Spleen (tissue), 11 donors: Measurements from ENCODE around the gene ZNF646. TPM values are rescaled to one million over a fixed set of nuclear protein-coding genes. Genes with fewer than 3 reads are reported as not detected.

ENCODE experiments used
- DNase-seq: peaks from one replicate; pipeline ENCODE4 v3.0.0-alpha.2; 2020
- H3K27ac ChIP-seq, 8 donors: fragments of 200-600 bp; sonication (generic) in 7 of 8; 1 replicate in 4 of 8; 2 replicates in 4 of 8; pipeline versions ENCODE4 v1.5.0 to v1.8.0; 2016 to 2021; ENCODE audit warnings: inconsistent platforms in 4 of 8, mild to moderate bottlenecking in 4 of 8, moderate library complexity in 1 of 8
- H3K27me3 ChIP-seq, 7 donors: fragments of 200-600 bp; sonication (generic) in 6 of 7; replicated peaks in 1 of 7; 1 replicate in 4 of 7; 2 replicates in 3 of 7; pipeline versions ENCODE4 v1.5.0 to v1.8.0; 2016 to 2021; ENCODE audit warnings: inconsistent platforms in 3 of 7, mild to moderate bottlenecking in 1 of 7
- H3K36me3 ChIP-seq, 6 donors: fragments of 200-600 bp; sonication (generic) in 5 of 6; 1 replicate in 4 of 6; 2 replicates in 2 of 6; pipeline versions ENCODE4 v1.5.0 to v1.8.0; 2016 to 2021; ENCODE audit warnings: inconsistent platforms in 2 of 6
- H3K4me1 ChIP-seq, 6 donors: fragments of 200-600 bp; sonication (generic) in 5 of 6; 1 replicate in 3 of 6; 2 replicates in 3 of 6; pipeline versions ENCODE4 v1.5.0 to v1.8.0; 2016 to 2021; ENCODE audit warnings: inconsistent platforms in 3 of 6
- H3K4me3 ChIP-seq, 8 donors: fragments of 200-600 bp; sonication (generic) in 7 of 8; 1 replicate in 4 of 8; 2 replicates in 4 of 8; pipeline versions ENCODE4 v1.5.0 to v1.8.0; 2016 to 2021; ENCODE audit warnings: inconsistent platforms in 4 of 8, mild to moderate bottlenecking in 4 of 8, moderate library complexity in 2 of 8
- H3K9me3 ChIP-seq, 8 donors: fragments of 200-600 bp; sonication (generic) in 7 of 8; 1 replicate in 4 of 8; 2 replicates in 4 of 8; pipeline versions ENCODE4 v1.5.0 to v1.8.0; 2016 to 2021; ENCODE audit warnings: inconsistent platforms in 4 of 8
- POLR2A ChIP-seq, 3 donors: fragments of 450-650 bp; IDR thresholded peaks; one replicate each; pipeline ENCODE4 v1.5.1; 2017; ENCODE audit warnings: antibody characterized with exemption in 3 of 3, mild to moderate bottlenecking in 1 of 3
- POLR2AphosphoS5 ChIP-seq, 3 donors: sonication (generic); formaldehyde crosslinking; IDR thresholded peaks; one replicate each; pipeline ENCODE4 v1.5.1; 2017; ENCODE audit warnings: antibody characterized with exemption in 3 of 3
- WGBS, 5 donors: extraction: QIAGEN DNeasy Blood & Tissue Kit in 3 of 5; methylation state at CpG; one replicate each; pipeline versions ENCODE4 v1.1.5 to v1.1.7; 2013 to 2018; 5-methylcytosine and 5-hydroxymethylcytosine counted together
- intact Hi-C: fragments of 100-400 bp; cut with DNase I; formaldehyde crosslinking; loops from one replicate; pipeline ENCODE4 v1.15.0; 2023; ENCODE audit warnings: low total_unique reads
- polyA plus RNA-seq, 3 donors: library from polyadenylated mRNA; stranded (reverse); fragments of 200-250 nt; gene quantifications; one replicate each; pipeline ENCODE4 v1.2.1, GENCODE V29; 2013
- total RNA-seq, 7 donors: library from RNA; depleted of rRNA in 3 of 7; stranded (reverse); fragments of >200 nt in 3 of 7; fragmentation: NEBNext Ultra II Directional in 4 of 7; extraction: Animal tissue kit (Norgen Biotek cat#: 25700) in 4 of 7; gene quantifications; one replicate each; pipeline versions ENCODE4 v1.1.0 to v1.2.1, GENCODE V29; 2016 to 2021
- TF ChIP-seq, protein P1 (sequence below), 11 experiments: fragments of 200-600 bp in 7 of 11; fragments of 450-650 bp in 4 of 11; sonication (generic) in 4 of 11; IDR thresholded peaks in 8 of 11; conservative IDR thresholded peaks in 3 of 11; 1 replicate in 7 of 11; 2 replicates in 4 of 11; pipeline versions ENCODE4 v1.4.0 to v1.8.0; 2016 to 2021; ENCODE audit warnings: antibody characterized with exemption in 11 of 11, inconsistent platforms in 4 of 11, mild to moderate bottlenecking in 1 of 11
- donor health status: healthy with polysubstance abuse.
- donor health status: DM: no; HTN: no; CAD: no; lungs with moderate emphysema.
- donor health status: DM: no; HTN: no; CAD: no.
- donor health status: Bipolar disorder and iron deficiency.
- donor health status: healthy.
- donor health status: DM: no; HTN: no; CAD: no.
- donor health status: DM: yes; HTN: yes; CAD: no.

The ZNF646 gene
- total and polyA plus RNA-seq, 10 donors = 3.2 to 28.4 (median 24.4) TPM

DNA sequence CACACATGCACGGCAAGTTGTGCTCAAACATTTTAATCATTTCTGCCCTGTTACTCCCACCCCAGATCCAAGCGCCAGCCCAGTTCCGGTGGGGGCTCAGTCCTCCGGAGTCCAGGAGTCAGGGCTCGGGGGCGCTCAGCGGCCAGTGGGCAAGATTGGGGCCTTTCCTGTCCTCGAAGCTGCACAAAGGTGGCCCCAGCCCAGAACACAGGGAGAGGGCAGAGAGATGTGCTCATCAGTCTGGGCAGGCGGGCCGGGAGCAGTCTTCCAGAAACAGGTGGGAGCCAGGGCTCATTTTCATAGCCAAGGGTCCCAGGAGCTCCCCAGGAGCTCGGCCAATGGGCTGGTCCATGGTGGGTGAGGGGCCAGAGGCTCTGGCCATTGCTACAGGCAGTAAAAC lies 57.2 kb downstream of the ZNF646 start:
- peaks cover 0 to 70% (median 30%) of the 10 kb centered on the region in 6 donors for H3K4me1 ChIP-seq
- peaks cover 0 to 71% (median 53%) of the 10 kb centered on the region in 6 donors for H3K36me3 ChIP-seq
- H3K27me3 ChIP-seq = no peaks in the 10 kb centered on the region
- intact Hi-C loops = no loop called here
- H3K4me3 ChIP-seq = no peak overlapping the region
- no peak for DNase-seq
- peak overlapping the region in 2 of 8 donors; percentile 92 to 99 for H3K27ac ChIP-seq
- no peaks in the 10 kb centered on the region for H3K9me3 ChIP-seq
- TF ChIP-seq POLR2A (IDR thresholded peaks at IDR 0.05) (no peak), POLR2AphosphoS5 (IDR thresholded peaks at IDR 0.05) (no peak)
- TF ChIP-seq, protein P1, sequence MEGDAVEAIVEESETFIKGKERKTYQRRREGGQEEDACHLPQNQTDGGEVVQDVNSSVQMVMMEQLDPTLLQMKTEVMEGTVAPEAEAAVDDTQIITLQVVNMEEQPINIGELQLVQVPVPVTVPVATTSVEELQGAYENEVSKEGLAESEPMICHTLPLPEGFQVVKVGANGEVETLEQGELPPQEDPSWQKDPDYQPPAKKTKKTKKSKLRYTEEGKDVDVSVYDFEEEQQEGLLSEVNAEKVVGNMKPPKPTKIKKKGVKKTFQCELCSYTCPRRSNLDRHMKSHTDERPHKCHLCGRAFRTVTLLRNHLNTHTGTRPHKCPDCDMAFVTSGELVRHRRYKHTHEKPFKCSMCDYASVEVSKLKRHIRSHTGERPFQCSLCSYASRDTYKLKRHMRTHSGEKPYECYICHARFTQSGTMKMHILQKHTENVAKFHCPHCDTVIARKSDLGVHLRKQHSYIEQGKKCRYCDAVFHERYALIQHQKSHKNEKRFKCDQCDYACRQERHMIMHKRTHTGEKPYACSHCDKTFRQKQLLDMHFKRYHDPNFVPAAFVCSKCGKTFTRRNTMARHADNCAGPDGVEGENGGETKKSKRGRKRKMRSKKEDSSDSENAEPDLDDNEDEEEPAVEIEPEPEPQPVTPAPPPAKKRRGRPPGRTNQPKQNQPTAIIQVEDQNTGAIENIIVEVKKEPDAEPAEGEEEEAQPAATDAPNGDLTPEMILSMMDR (IDR thresholded peaks at IDR 0.05 in 8 of 11, conservative IDR thresholded peaks at IDR 0.05 in 3 of 11) = no peak
- 89 to 97% (median 96%) methylated on average over 8 to 11 of the region's 11 CpGs for WGBS, 5 donors

DNA sequence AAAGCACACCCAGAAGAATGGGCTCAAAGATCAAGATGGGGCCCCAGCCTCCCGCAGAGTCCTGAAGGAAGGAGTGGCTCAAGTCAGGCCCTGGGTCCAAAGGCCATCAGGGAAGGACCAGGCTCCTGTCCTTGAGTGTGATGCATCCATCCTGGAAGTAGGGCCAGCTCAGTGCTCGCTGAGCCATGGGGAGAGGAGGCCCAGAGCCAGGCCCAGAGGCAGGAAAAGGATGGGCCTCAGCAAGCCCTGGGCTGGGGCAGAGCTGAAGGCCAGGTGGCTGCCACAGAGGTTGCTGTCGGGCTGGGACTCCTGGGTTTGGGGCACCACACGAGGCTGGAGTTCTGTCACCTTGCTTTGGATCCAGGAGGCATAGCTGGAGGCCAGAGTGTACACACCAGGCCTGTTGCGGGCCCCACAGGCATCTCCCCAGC lies 57.6 kb downstream of the ZNF646 start:
- no peak for DNase-seq
- no peak for TF ChIP-seq POLR2A (IDR thresholded peaks at IDR 0.05)
- TF ChIP-seq POLR2AphosphoS5 (IDR thresholded peaks at IDR 0.05) = peak in 1 of 3 donors; percentile 3
- TF ChIP-seq, protein P1 (IDR thresholded peaks at IDR 0.05 in 8 of 11, conservative IDR thresholded peaks at IDR 0.05 in 3 of 11) = no peak
- intact Hi-C loops = no loop called here
- Histone ChIP-seq H3K27me3 (no peaks in the 10 kb centered on the region), H3K4me1 (peaks cover 0 to 65% (median 30%) of the 10 kb centered on the region in 6 donors), H3K4me3 (no peak overlapping the region), H3K9me3 (no peaks in the 10 kb centered on the region), H3K36me3 (peaks cover 0 to 67% (median 52%) of the 10 kb centered on the region in 6 donors), H3K27ac (peak overlapping the region in 1 of 8 donors; percentile 99)
- WGBS, 5 donors = 78 to 90% (median 85%) methylated on average over 1 to 5 of the region's 5 CpGs

DNA sequence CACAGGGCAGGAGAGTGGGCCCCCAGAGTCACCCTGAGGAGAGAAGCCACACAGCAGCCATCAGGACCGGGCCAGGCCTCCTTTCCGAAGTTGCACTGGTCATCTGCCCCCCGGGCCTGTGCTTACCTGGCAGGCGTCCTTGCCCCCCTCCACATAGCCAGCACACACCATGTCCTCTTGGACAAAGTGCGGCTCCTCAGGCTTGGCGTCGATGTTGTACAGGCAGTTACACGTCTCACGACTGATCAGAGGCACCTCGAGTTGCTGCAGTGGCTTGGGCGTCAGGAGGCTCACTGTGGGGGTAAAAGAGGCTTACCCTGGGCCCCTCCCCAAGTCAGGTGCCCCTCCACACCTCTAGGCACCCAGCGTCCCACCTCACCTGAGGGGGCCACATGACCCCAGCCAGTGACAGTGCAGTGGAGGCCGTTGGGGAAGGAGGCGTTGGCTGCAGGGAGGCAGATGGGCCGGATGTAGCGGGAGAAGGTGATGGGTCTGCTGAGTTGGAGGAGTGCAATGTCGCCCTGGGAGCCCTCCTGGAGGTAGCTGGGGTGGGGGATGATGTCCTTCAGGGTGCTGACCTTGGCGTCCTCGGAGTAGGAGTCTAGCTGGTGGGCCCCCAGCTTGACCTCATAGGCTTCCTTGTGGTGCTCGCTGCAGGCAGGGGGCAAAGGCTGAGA lies 58.2 kb downstream of the ZNF646 start:
- intact Hi-C loops = no loop called here
- H3K36me3 ChIP-seq = peaks cover 0 to 61% (median 46%) of the 10 kb centered on the region in 6 donors
- H3K4me3 ChIP-seq = no peak overlapping the region
- DNase-seq = no peak
- 91 to 92% (median 92%) methylated on average over 14 to 20 of the region's 20 CpGs for WGBS, 5 donors
- H3K27ac ChIP-seq = peak overlapping the region in 1 of 8 donors; percentile 99
- H3K9me3 ChIP-seq = no peaks in the 10 kb centered on the region
- H3K4me1 ChIP-seq = peaks cover 0 to 60% (median 27%) of the 10 kb centered on the region in 6 donors
- TF ChIP-seq, protein P1 (IDR thresholded peaks at IDR 0.05 in 8 of 11, conservative IDR thresholded peaks at IDR 0.05 in 3 of 11) = no peak
- TF ChIP-seq POLR2A (IDR thresholded peaks at IDR 0.05) (no peak), POLR2AphosphoS5 (IDR thresholded peaks at IDR 0.05) (peak in 2 of 3 donors; percentile 9 to 40)
- H3K27me3 ChIP-seq = no peaks in the 10 kb centered on the region

DNA sequence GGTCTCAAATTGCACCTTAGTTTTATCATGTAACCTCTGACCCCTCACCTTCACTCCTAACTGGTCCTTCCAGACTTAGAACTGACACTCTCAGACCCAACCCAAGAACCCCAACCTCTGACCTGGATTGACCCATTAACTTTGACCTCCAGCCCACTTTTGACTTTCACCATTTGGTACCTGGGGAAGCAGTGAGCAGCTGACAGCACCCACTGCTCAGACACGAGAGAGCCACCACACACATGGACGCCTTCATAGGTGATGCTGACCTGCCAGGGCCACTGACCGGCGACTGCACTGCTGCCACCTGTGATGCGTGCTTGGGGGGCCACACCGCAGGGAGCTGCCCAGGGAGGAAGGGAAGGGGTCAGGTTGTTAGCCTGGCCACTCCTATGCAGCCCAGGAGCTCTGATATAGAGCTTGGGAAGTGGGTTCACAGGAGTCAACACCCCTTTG lies 58.9 kb downstream of the ZNF646 start:
- 85 to 93% (median 91%) methylated on average over 4 to 6 of the region's 6 CpGs for WGBS, 5 donors
- H3K4me1 ChIP-seq = peaks cover 0 to 53% (median 22%) of the 10 kb centered on the region in 6 donors
- TF ChIP-seq POLR2AphosphoS5 (IDR thresholded peaks at IDR 0.05) = peak in 1 of 3 donors; percentile 32
- TF ChIP-seq, protein P1 (IDR thresholded peaks at IDR 0.05 in 8 of 11, conservative IDR thresholded peaks at IDR 0.05 in 3 of 11) = no peak
- H3K36me3 ChIP-seq = peaks cover 0 to 55% (median 42%) of the 10 kb centered on the region in 6 donors
- H3K27me3 ChIP-seq = no peaks in the 10 kb centered on the region
- intact Hi-C loops = no loop called here
- no peak overlapping the region for H3K27ac ChIP-seq
- no peak overlapping the region for H3K4me3 ChIP-seq
- H3K9me3 ChIP-seq = no peaks in the 10 kb centered on the region
- no peak for DNase-seq
